Measurements from ENCODE around the gene CNTFR. TPM values are rescaled to one million over a fixed set of nuclear protein-coding genes. Genes with fewer than 3 reads are reported as not detected.

CNTFR gene
- total and polyA plus RNA-seq, 2 donors (not counting 1 experiment from before 2014, with no cell fraction given), result not detected

GRCh38 chr9:34515959-34516358 lies 73.6 kb downstream of the CNTFR start:
- Histone ChIP-seq H3K9ac (ENCODE audit: low read length) (no peak overlapping the region), H3K27me3 (replicated peaks in 1 of 4; ENCODE audit: control extremely low read depth in 1 of 4, control insufficient read depth in 3 of 4, insufficient read depth in 4 of 4, low read length in 3 of 4) (peaks cover 0 to 3% (median 0%) of the 10 kb centered on the region in 4 experiments), H3K36me3 (replicated peaks in 1 of 2; ENCODE audit: control extremely low read depth in 1 of 2, control insufficient read depth in 1 of 2, extremely low read depth in 1 of 2, insufficient read depth in 2 of 2, low read length in 1 of 2) (no peaks in the 10 kb centered on the region), H3K79me2 (ENCODE audit: control insufficient read depth, insufficient read depth, low read length) (no peaks in the 10 kb centered on the region), H3K4me1 (ENCODE audit: control insufficient read depth in 2 of 2, insufficient read depth in 2 of 2, low read length in 2 of 2) (no peaks in the 10 kb centered on the region), H3K27ac (ENCODE audit: low read length in 2 of 2) (no peak overlapping the region), H3K4me2 (replicated peaks; ENCODE audit: low read depth, low read length, poor library complexity, severe bottlenecking) (no peak overlapping the region), H3K9me3 (ENCODE audit: control extremely low read depth in 1 of 3, control insufficient read depth in 2 of 3, insufficient read depth in 1 of 3, low read length in 2 of 3) (no peaks in the 10 kb centered on the region), H3K4me3 (ENCODE audit: control extremely low read depth in 1 of 5, extremely low read depth in 1 of 5, insufficient read depth in 1 of 5, low read depth in 2 of 5, low read length in 4 of 5) (no peak overlapping the region), H4K20me1 (ENCODE audit: control insufficient read depth, insufficient read depth, low read length, poor library complexity, severe bottlenecking) (no peaks in the 10 kb centered on the region), H2AFZ (ENCODE audit: insufficient read depth, low read depth, low read length, poor library complexity, severe bottlenecking) (no peak overlapping the region)
- TF ChIP-seq EZH2 (IDR thresholded peaks at IDR 0.05; ENCODE audit: borderline replicate concordance, insufficient read depth, low read depth, low read length, poor library complexity, severe bottlenecking), result no peak
- TF ChIP-seq CTCF (IDR thresholded peaks at IDR 0.05), result no peak
- Mint-ChIP-seq H3K27ac (no peak overlapping the region), H3K9me3 (ENCODE audit: insufficient read depth) (no peaks in the 10 kb centered on the region), H3K27me3 (no peaks in the 10 kb centered on the region), H3K4me1 (no peaks in the 10 kb centered on the region), H3K4me3 (no peak overlapping the region)
- 79% methylated on average over 3 of the region's 3 CpGs for WGBS (ENCODE audit: insufficient coverage)
- no peak for ATAC-seq (ENCODE audit: low read depth)
- ChIA-PET POLR2A (no interaction called here), CTCF (no interaction called here)
- intact Hi-C loops (cut with micrococcal nuclease), result no loop called here
- no peak for DNase-seq

GRCh38 chr9:34514816-34515215 lies 74.7 kb downstream of the CNTFR start:
- Histone ChIP-seq H3K4me1 (ENCODE audit: control insufficient read depth in 2 of 2, insufficient read depth in 2 of 2, low read length in 2 of 2) (no peaks in the 10 kb centered on the region), H3K27me3 (replicated peaks in 1 of 4; ENCODE audit: control extremely low read depth in 1 of 4, control insufficient read depth in 3 of 4, insufficient read depth in 4 of 4, low read length in 3 of 4) (peaks cover 0 to 3% (median 0%) of the 10 kb centered on the region in 4 experiments), H2AFZ (ENCODE audit: insufficient read depth, low read depth, low read length, poor library complexity, severe bottlenecking) (no peak overlapping the region), H3K9ac (ENCODE audit: low read length) (no peak overlapping the region), H3K79me2 (ENCODE audit: control insufficient read depth, insufficient read depth, low read length) (no peaks in the 10 kb centered on the region), H3K27ac (ENCODE audit: low read length in 2 of 2) (no peak overlapping the region), H3K9me3 (ENCODE audit: control extremely low read depth in 1 of 3, control insufficient read depth in 2 of 3, insufficient read depth in 1 of 3, low read length in 2 of 3) (no peaks in the 10 kb centered on the region), H3K4me3 (ENCODE audit: control extremely low read depth in 1 of 5, extremely low read depth in 1 of 5, insufficient read depth in 1 of 5, low read depth in 2 of 5, low read length in 4 of 5) (no peak overlapping the region), H3K4me2 (replicated peaks; ENCODE audit: low read depth, low read length, poor library complexity, severe bottlenecking) (no peak overlapping the region), H4K20me1 (ENCODE audit: control insufficient read depth, insufficient read depth, low read length, poor library complexity, severe bottlenecking) (no peaks in the 10 kb centered on the region), H3K36me3 (replicated peaks in 1 of 2; ENCODE audit: control extremely low read depth in 1 of 2, control insufficient read depth in 1 of 2, extremely low read depth in 1 of 2, insufficient read depth in 2 of 2, low read length in 1 of 2) (no peaks in the 10 kb centered on the region)
- CTCF ChIA-PET, result no interaction called here
- ATAC-seq (ENCODE audit: low read depth) (no peak), DNase-seq (no peak)
- peaks cover 7% of the 10 kb centered on the region for H3K27me3 Mint-ChIP-seq
- WGBS (ENCODE audit: insufficient coverage), result 98% methylated on average over 3 of the region's 3 CpGs
- H3K4me1 Mint-ChIP-seq, result no peaks in the 10 kb centered on the region
- no peak overlapping the region for H3K4me3 Mint-ChIP-seq
- no peak overlapping the region for H3K27ac Mint-ChIP-seq
- intact Hi-C loops (cut with micrococcal nuclease), result no loop called here
- no peaks in the 10 kb centered on the region for H3K9me3 Mint-ChIP-seq (ENCODE audit: insufficient read depth)
- POLR2A ChIA-PET, result no interaction called here
- TF ChIP-seq CTCF (IDR thresholded peaks at IDR 0.05) (no peak), EZH2 (IDR thresholded peaks at IDR 0.05; ENCODE audit: borderline replicate concordance, insufficient read depth, low read depth, low read length, poor library complexity, severe bottlenecking) (no peak)

Measured in B cell (primary cell).